Umbilical cord (tissue), 2 donors: ENCODE measurements around the gene NSD2. TPM values are rescaled to one million over a fixed set of nuclear protein-coding genes. Genes with fewer than 3 reads are reported as not detected.

Source experiments
- DNase-seq: peaks from one replicate; pipeline ENCODE4 v3.0.0-alpha.2; 2015; ENCODE audit warnings: low spot score
- total RNA-seq: library from RNA; depleted of rRNA; stranded (reverse); fragments of >200 nt; gene quantifications from one replicate; pipeline ENCODE4 v1.2.3, GENCODE V29; 2014; ENCODE audit warnings: low replicate concordance; ENCODE audit not compliant: insufficient read depth

NSD2 gene
- total RNA-seq, 1 donor from 2014 or later = 25.5 TPM

- DNase-seq = no peak
Measured at GRCh38 chr4:1864076-1865008, 6.9 kb upstream of the NSD2 start.

- no peak for DNase-seq
Measured at GRCh38 chr4:1866189-1866661, 5.0 kb upstream of the NSD2 start.

- DNase-seq = no peak
Measured at GRCh38 chr4:1868293-1868692, 2.9 kb upstream of the NSD2 start.

- DNase-seq = no peak
Measured at GRCh38 chr4:1868912-1869311, 2.3 kb upstream of the NSD2 start.

- no peak for DNase-seq
Measured at GRCh38 chr4:1869530-1870327, 1.5 kb upstream of the NSD2 start.

- DNase-seq = peak; percentile 89
Measured at GRCh38 chr4:1870328-1870577, 940 bp upstream of the NSD2 start.

- DNase-seq = peak; percentile 45
Measured at GRCh38 chr4:1871471-1872021, 353 bp downstream of the NSD2 start.

GRCh38 chr4:1872870-1873269, 1.7 kb downstream of the NSD2 start:
- no peak for DNase-seq

- DNase-seq = no peak
Measured at GRCh38 chr4:1873291-1873690, 2.1 kb downstream of the NSD2 start.

GRCh38 chr4:1873776-1874175, 2.6 kb downstream of the NSD2 start:
- no peak for DNase-seq

GRCh38 chr4:1874201-1874600, 3.0 kb downstream of the NSD2 start:
- no peak for DNase-seq

- DNase-seq = no peak
Measured at GRCh38 chr4:1879485-1879884, 8.3 kb downstream of the NSD2 start.

- DNase-seq = no peak
Measured at GRCh38 chr4:1880332-1880731, 9.1 kb downstream of the NSD2 start.

GRCh38 chr4:1882850-1883271, 11.7 kb downstream of the NSD2 start:
- no peak for DNase-seq

GRCh38 chr4:1883583-1883982, 12.4 kb downstream of the NSD2 start:
- DNase-seq = no peak

GRCh38 chr4:1885414-1885813, 14.2 kb downstream of the NSD2 start:
- no peak for DNase-seq

GRCh38 chr4:1887052-1887451, 15.9 kb downstream of the NSD2 start:
- no peak for DNase-seq

- DNase-seq = no peak
Measured at GRCh38 chr4:1890979-1891570, 19.9 kb downstream of the NSD2 start.

GRCh38 chr4:1895971-1896657, 24.9 kb downstream of the NSD2 start:
- no peak for DNase-seq

- DNase-seq = no peak
Measured at GRCh38 chr4:1896658-1896991, 25.4 kb downstream of the NSD2 start.

- no peak for DNase-seq
Measured at GRCh38 chr4:1898007-1898406, 26.8 kb downstream of the NSD2 start.

- no peak for DNase-seq
Measured at GRCh38 chr4:1898681-1899080, 27.5 kb downstream of the NSD2 start.
